CD14-positive monocyte (primary cell): ENCODE measurements around the gene VRK3. TPM values are rescaled to one million over a fixed set of nuclear protein-coding genes. Genes with fewer than 3 reads are reported as not detected.

Experiments used
- DNase-seq, 3 donors: peaks; one replicate each; pipeline ENCODE4 v3.0.0-alpha.2; 2011 to 2022
- H2AFZ ChIP-seq: 2 replicates; pipeline ENCODE4 v1.6.0; 2012; ENCODE audit warnings: mild to moderate bottlenecking, low read depth, low read length, inconsistent platforms; ENCODE audit not compliant: insufficient read depth, poor library complexity, severe bottlenecking
- H3K27ac ChIP-seq, 2 donors: 1 replicate in 1 of 2; 2 replicates in 1 of 2; pipeline ENCODE4 v1.5.1; 2012 to 2013; ENCODE audit warnings: low read length in 2 of 2, control low read depth in 1 of 2, inconsistent platforms in 1 of 2, low read depth in 1 of 2, mild to moderate bottlenecking in 1 of 2
- H3K27me3 ChIP-seq, 2 donors: one replicate each; pipeline versions ENCODE4 v1.6.0 to v1.6.1; 2011 to 2013; ENCODE audit warnings: low read length in 2 of 2; ENCODE audit not compliant: control insufficient read depth in 2 of 2, insufficient read depth in 2 of 2
- H3K36me3 ChIP-seq, 2 donors: replicated peaks in 1 of 2; 1 replicate in 1 of 2; 2 replicates in 1 of 2; pipeline versions ENCODE4 v1.5.1 to v1.6.1; 2012 to 2013; ENCODE audit warnings: low read length in 2 of 2, control low read depth in 1 of 2, inconsistent platforms in 1 of 2, mild to moderate bottlenecking in 1 of 2; ENCODE audit not compliant: insufficient read depth in 2 of 2, control insufficient read depth in 1 of 2
- H3K4me1 ChIP-seq, 2 donors: 1 replicate in 1 of 2; 2 replicates in 1 of 2; pipeline versions ENCODE4 v1.5.1 to v1.6.1; 2012 to 2013; ENCODE audit warnings: low read length in 2 of 2, control low read depth in 1 of 2, inconsistent platforms in 1 of 2, mild to moderate bottlenecking in 1 of 2, moderate library complexity in 1 of 2; ENCODE audit not compliant: insufficient read depth in 2 of 2, control insufficient read depth in 1 of 2
- H3K4me2 ChIP-seq: replicated peaks from 2 replicates; pipeline ENCODE3; 2012; ENCODE audit warnings: low read length, moderate library complexity, mild to moderate bottlenecking; ENCODE audit not compliant: poor library complexity, severe bottlenecking; ENCODE audit errors: extremely low read depth
- H3K4me3 ChIP-seq, 3 experiments: fragments of 200-600 bp in 1 of 3; sonication (generic) in 1 of 3; replicated peaks in 1 of 3; 1 replicate in 2 of 3; 2 replicates in 1 of 3; pipeline ENCODE4 v1.5.1; 2011 to 2013; ENCODE audit warnings: low read length in 3 of 3, mild to moderate bottlenecking in 3 of 3, control low read depth in 2 of 3, low read depth in 2 of 3, inconsistent platforms in 1 of 3, moderate library complexity in 1 of 3
- H3K79me2 ChIP-seq: 2 replicates; pipeline ENCODE4 v1.6.0; 2012; ENCODE audit warnings: mild to moderate bottlenecking, control low read depth, inconsistent platforms, low read length, moderate library complexity; ENCODE audit not compliant: insufficient read depth
- H3K9ac ChIP-seq: 2 replicates; pipeline ENCODE4 v1.6.0; 2017; ENCODE audit warnings: low read length, mild to moderate bottlenecking; ENCODE audit not compliant: insufficient read depth, poor library complexity, severe bottlenecking
- H3K9me3 ChIP-seq, 2 donors: replicated peaks in 1 of 2; 1 replicate in 1 of 2; 2 replicates in 1 of 2; pipeline versions ENCODE4 v1.5.1 to v1.6.1; 2012 to 2013; ENCODE audit warnings: low read length in 2 of 2, control low read depth in 1 of 2; ENCODE audit not compliant: control insufficient read depth in 1 of 2, insufficient read depth in 1 of 2
- H4K20me1 ChIP-seq: 2 replicates; pipeline ENCODE4 v1.6.0; 2012; ENCODE audit warnings: mild to moderate bottlenecking, low read length, control low read depth, moderate library complexity; ENCODE audit not compliant: insufficient read depth
- H3K27ac Mint-ChIP-seq, 7 donors: one replicate each; pipeline ENCODE4 v1.8.0; 2020; ENCODE audit warnings: mild to moderate bottlenecking in 7 of 7, mixed read lengths in 7 of 7, moderate library complexity in 6 of 7, inconsistent platforms in 2 of 7
- H3K27me3 Mint-ChIP-seq, 3 donors: one replicate each; pipeline ENCODE4 v1.8.0; 2021 to 2022; ENCODE audit warnings: low read depth in 3 of 3, mild to moderate bottlenecking in 3 of 3, mixed read lengths in 3 of 3, moderate library complexity in 3 of 3, inconsistent platforms in 1 of 3
- H3K36me3 Mint-ChIP-seq, 2 donors: one replicate each; pipeline ENCODE4 v1.8.0; 2020; ENCODE audit warnings: mixed read lengths in 2 of 2, inconsistent platforms in 1 of 2, mild to moderate bottlenecking in 1 of 2
- H3K4me1 Mint-ChIP-seq: one replicate; pipeline ENCODE4 v1.8.0; 2020; ENCODE audit warnings: mild to moderate bottlenecking, mixed read lengths
- H3K4me3 Mint-ChIP-seq, 2 donors: one replicate each; pipeline ENCODE4 v1.8.0; 2020; ENCODE audit warnings: mild to moderate bottlenecking in 2 of 2, mixed read lengths in 2 of 2, moderate library complexity in 1 of 2
- H3K9me3 Mint-ChIP-seq, 7 donors: one replicate each; pipeline ENCODE4 v1.8.0; 2020 to 2022; ENCODE audit warnings: mixed read lengths in 7 of 7, mild to moderate bottlenecking in 6 of 7, moderate library complexity in 6 of 7, inconsistent platforms in 2 of 7
- CTCF ChIP-seq: fragments of 200-600 bp; IDR thresholded peaks from one replicate; pipeline ENCODE4 v1.8.0; 2022; ENCODE audit warnings: antibody characterized with exemption, mild to moderate bottlenecking
- WGBS: methylation state at CpG from one replicate; pipeline ENCODE4 v1.1.5; 2013; ENCODE audit warnings: missing lambda C conversion rate; ENCODE audit not compliant: insufficient coverage; 5-methylcytosine and 5-hydroxymethylcytosine counted together
- intact Hi-C, 2 donors: fragments of 100-400 bp; cut with micrococcal nuclease; formaldehyde crosslinking; loops; one replicate each; pipeline versions ENCODE4 v1.15.0 to v1.15.1; 2023
- polyA plus RNA-seq, 3 donors: library from polyadenylated mRNA; depleted of rRNA in 1 of 3; unstranded in 2 of 3; stranded (reverse) in 1 of 3; fragments of 300-500 nt in 2 of 3; fragments of >200 nt in 1 of 3; fragmentation: Illumina TruSeq in 2 of 3; gene quantifications; 1 replicate in 2 of 3; 2 replicates in 1 of 3; pipeline ENCODE4 v1.2.3, GENCODE V29; 2012 to 2021

The VRK3 gene
- polyA plus RNA-seq, 3 donors: 42.8 to 47.3 (median 46.8) TPM

- H3K27me3 Mint-ChIP-seq: peaks cover 7 to 21% (median 11%) of the 10 kb centered on the region in 3 donors
- no peak for TF ChIP-seq CTCF
- no peaks in the 10 kb centered on the region for H4K20me1 ChIP-seq
- H3K4me2 ChIP-seq: no peak overlapping the region
- H3K4me3 ChIP-seq: no peak overlapping the region
- peak overlapping the region in 1 of 2 donors; percentile 41 for H3K4me3 Mint-ChIP-seq
- DNase-seq: no peak
- H3K27ac ChIP-seq: no peak overlapping the region
- H3K36me3 Mint-ChIP-seq: no peaks in the 10 kb centered on the region
- no peaks in the 10 kb centered on the region for H3K27me3 ChIP-seq
- H3K4me1 ChIP-seq: peaks cover 47 to 50% of the 10 kb centered on the region in 2 donors
- peaks cover 54% of the 10 kb centered on the region for H3K4me1 Mint-ChIP-seq
- no peak overlapping the region for H2AFZ ChIP-seq
- H3K9me3 Mint-ChIP-seq: peaks cover 0 to 7% (median 0%) of the 10 kb centered on the region in 7 donors
- intact Hi-C loops: no loop called here
- H3K79me2 ChIP-seq: no peaks in the 10 kb centered on the region
- 94% methylated on average over 2 of the region's 5 CpGs for WGBS
- H3K9ac ChIP-seq: no peak overlapping the region
- H3K27ac Mint-ChIP-seq: peak overlapping the region in 1 of 7 donors; percentile 8
- H3K9me3 ChIP-seq: no peaks in the 10 kb centered on the region
- no peaks in the 10 kb centered on the region for H3K36me3 ChIP-seq
Measured at GRCh38 chr19:49950590-49950948, 74.6 kb downstream of the VRK3 start.

- DNase-seq: no peak
- no peak overlapping the region for H3K9ac ChIP-seq
- H3K4me1 ChIP-seq: peaks cover 47 to 50% of the 10 kb centered on the region in 2 donors
- H3K4me1 Mint-ChIP-seq: peaks cover 54% of the 10 kb centered on the region
- no peak overlapping the region for H3K4me3 Mint-ChIP-seq
- H3K4me2 ChIP-seq: no peak overlapping the region
- H3K4me3 ChIP-seq: no peak overlapping the region
- peaks cover 0 to 7% (median 0%) of the 10 kb centered on the region in 7 donors for H3K9me3 Mint-ChIP-seq
- H3K27me3 Mint-ChIP-seq: peaks cover 7 to 21% (median 11%) of the 10 kb centered on the region in 3 donors
- H3K36me3 Mint-ChIP-seq: no peaks in the 10 kb centered on the region
- no peaks in the 10 kb centered on the region for H3K27me3 ChIP-seq
- H3K79me2 ChIP-seq: no peaks in the 10 kb centered on the region
- no peaks in the 10 kb centered on the region for H4K20me1 ChIP-seq
- peak overlapping the region in 1 of 7 donors; percentile 18 for H3K27ac Mint-ChIP-seq
- intact Hi-C loops: no loop called here
- no peak overlapping the region for H2AFZ ChIP-seq
- H3K36me3 ChIP-seq: no peaks in the 10 kb centered on the region
- TF ChIP-seq CTCF: no peak
- WGBS: 100% methylated on average over 7 of the region's 11 CpGs
- no peaks in the 10 kb centered on the region for H3K9me3 ChIP-seq
- H3K27ac ChIP-seq: no peak overlapping the region
Measured at GRCh38 chr19:49949742-49950589, 75.2 kb downstream of the VRK3 start.
